ENCODE results near the gene ADSL.

The ADSL gene

GRCh38 chr22:40328546-40329456 is 17.5 kb upstream of the ADSL start:
- DNase-seq: no peak

- DNase-seq: no peak
Observed at GRCh38 chr22:40329466-40329865, 16.8 kb upstream of the ADSL start.

GRCh38 chr22:40330086-40330485 is 16.2 kb upstream of the ADSL start:
- no peak for DNase-seq

GRCh38 chr22:40330615-40331014 is 15.7 kb upstream of the ADSL start:
- DNase-seq: no peak

- no peak for DNase-seq
Observed at GRCh38 chr22:40331706-40332105, 14.6 kb upstream of the ADSL start.

GRCh38 chr22:40332319-40332781 is 13.9 kb upstream of the ADSL start:
- no peak for DNase-seq

- DNase-seq: no peak
Observed at GRCh38 chr22:40334060-40334459, 12.2 kb upstream of the ADSL start.

- DNase-seq: no peak
Observed at GRCh38 chr22:40334899-40335298, 11.4 kb upstream of the ADSL start.

- DNase-seq: no peak
Observed at GRCh38 chr22:40335358-40335757, 10.9 kb upstream of the ADSL start.

GRCh38 chr22:40340044-40340443 is 6.3 kb upstream of the ADSL start:
- no peak for DNase-seq

GRCh38 chr22:40341604-40342003 is 4.7 kb upstream of the ADSL start:
- DNase-seq: no peak

GRCh38 chr22:40342521-40342920 is 3.8 kb upstream of the ADSL start:
- no peak for DNase-seq

- DNase-seq: no peak
Observed at GRCh38 chr22:40345271-40345670, 1.0 kb upstream of the ADSL start.

GRCh38 chr22:40345815-40346184 is 500 bp upstream of the ADSL start:
- DNase-seq: no peak

- no peak for DNase-seq
Observed at GRCh38 chr22:40347300-40347699, 1.0 kb downstream of the ADSL start.

GRCh38 chr22:40348025-40348658 is 1.8 kb downstream of the ADSL start:
- no peak for DNase-seq

GRCh38 chr22:40352763-40353162 is 6.5 kb downstream of the ADSL start:
- no peak for DNase-seq

- no peak for DNase-seq
Observed at GRCh38 chr22:40361100-40361499, 14.8 kb downstream of the ADSL start.

GRCh38 chr22:40363059-40363458 is 16.8 kb downstream of the ADSL start:
- DNase-seq: no peak

GRCh38 chr22:40364431-40364830 is 18.1 kb downstream of the ADSL start:
- no peak for DNase-seq

- no peak for DNase-seq
Observed at GRCh38 chr22:40366068-40366467, 19.8 kb downstream of the ADSL start.

GRCh38 chr22:40367342-40367741 is 21.0 kb downstream of the ADSL start:
- DNase-seq: no peak

- DNase-seq: no peak
Observed at GRCh38 chr22:40368016-40368415, 21.7 kb downstream of the ADSL start.

- no peak for DNase-seq
Observed at GRCh38 chr22:40368836-40369235, 22.5 kb downstream of the ADSL start.

Data from cerebellar nuclear complex (tissue), 1 donor.